ENCODE measurements around the gene RNF114.

Gene RNF114

GRCh38 chr20:49982072-49982345 lies 45.8 kb downstream of the RNF114 start:
- peak in 1 of 2 experiments; percentile 65 for DNase-seq (ENCODE audit: low read depth in 1 of 2, low spot score in 1 of 2)
- TF ChIP-seq CTCF (IDR thresholded peaks at IDR 0.05; ENCODE audit: insufficient read depth, low read length) (no peak), SPI1 (IDR thresholded peaks at IDR 0.05; ENCODE audit: borderline replicate concordance, low read depth) (no peak), POLR2AphosphoS5 (IDR thresholded peaks at IDR 0.05; ENCODE audit: low read depth) (no peak), REST (IDR thresholded peaks at IDR 0.05; ENCODE audit: insufficient replicate concordance, low read depth) (no peak), GABPA (IDR thresholded peaks at IDR 0.05; ENCODE audit: low read depth) (no peak)
- Histone ChIP-seq H3K27ac (replicated peaks) (0 out of 2 replicates have a peak overlapping the region, but pooled peaks have one; percentile 12), H3K27me3 (ENCODE audit: insufficient read depth, poor library complexity, severe bottlenecking) (no peaks in the 10 kb centered on the region), H3K4me3 (replicated peaks; ENCODE audit: insufficient read depth, low read length) (no peak overlapping the region)

GRCh38 chr20:49982346-49983122 lies 46.3 kb downstream of the RNF114 start, which contains the start of gene SNAI1:
SNAI1 (plus strand) TSS chr20:49982980; CDS start chr20:49983060, 80 bp downstream.
- no peaks in the 10 kb centered on the region for H3K27me3 ChIP-seq (ENCODE audit: insufficient read depth, poor library complexity, severe bottlenecking)
- H3K4me3 ChIP-seq (replicated peaks; ENCODE audit: insufficient read depth, low read length): peak within 1 kb of the TSS; percentile 40
- TF ChIP-seq SPI1 (IDR thresholded peaks at IDR 0.05; ENCODE audit: borderline replicate concordance, low read depth): no peak
- peak; percentile 85; the same call in 1 of the 2 replicates for TF ChIP-seq POLR2AphosphoS5 (IDR thresholded peaks at IDR 0.05; ENCODE audit: low read depth)
- no peak; the same call in 1 of the 2 replicates for TF ChIP-seq GABPA (IDR thresholded peaks at IDR 0.05; ENCODE audit: low read depth)
- peak within 1 kb of the TSS; percentile 31; the same call in 1 of the 2 replicates for H3K27ac ChIP-seq (replicated peaks)
- peak; percentile 68 to 79 for DNase-seq (ENCODE audit: low read depth in 1 of 2, low spot score in 1 of 2)

GRCh38 chr20:49983123-49983847 lies 47.1 kb downstream of the RNF114 start:
- no peak for DNase-seq (ENCODE audit: low read depth in 1 of 2, low spot score in 1 of 2)
- Histone ChIP-seq H3K27me3 (ENCODE audit: insufficient read depth, poor library complexity, severe bottlenecking) (no peaks in the 10 kb centered on the region), H3K27ac (replicated peaks) (peak overlapping the region; percentile 31; the same call in 1 of the 2 replicates), H3K4me3 (replicated peaks; ENCODE audit: insufficient read depth, low read length) (peak overlapping the region; percentile 40)
- TF ChIP-seq SPI1 (IDR thresholded peaks at IDR 0.05; ENCODE audit: borderline replicate concordance, low read depth): no peak
- TF ChIP-seq CTCF (IDR thresholded peaks at IDR 0.05; ENCODE audit: insufficient read depth, low read length): no peak
- TF ChIP-seq REST (IDR thresholded peaks at IDR 0.05; ENCODE audit: insufficient replicate concordance, low read depth): no peak
- TF ChIP-seq POLR2AphosphoS5 (IDR thresholded peaks at IDR 0.05; ENCODE audit: low read depth): no peak
- no peak for TF ChIP-seq GABPA (IDR thresholded peaks at IDR 0.05; ENCODE audit: low read depth)

- Histone ChIP-seq H3K4me3 (replicated peaks; ENCODE audit: insufficient read depth, low read length) (no peak overlapping the region), H3K27me3 (ENCODE audit: insufficient read depth, poor library complexity, severe bottlenecking) (no peaks in the 10 kb centered on the region), H3K27ac (replicated peaks) (no peak overlapping the region)
- no peak for TF ChIP-seq SPI1 (IDR thresholded peaks at IDR 0.05; ENCODE audit: borderline replicate concordance, low read depth)
- no peak for TF ChIP-seq CTCF (IDR thresholded peaks at IDR 0.05; ENCODE audit: insufficient read depth, low read length)
- no peak for TF ChIP-seq GABPA (IDR thresholded peaks at IDR 0.05; ENCODE audit: low read depth)
- TF ChIP-seq REST (IDR thresholded peaks at IDR 0.05; ENCODE audit: insufficient replicate concordance, low read depth): no peak
- no peak for TF ChIP-seq POLR2AphosphoS5 (IDR thresholded peaks at IDR 0.05; ENCODE audit: low read depth)
- no peak for DNase-seq (ENCODE audit: low read depth in 1 of 2, low spot score in 1 of 2)
These were observed 47.7 kb downstream of the RNF114 start for GRCh38 chr20:49983848-49984408.
